Cardiac muscle cell (in vitro differentiated cells and primary cell): Measurements from ENCODE around the gene KCNV2. TPM values are rescaled to one million over a fixed set of nuclear protein-coding genes. Genes with fewer than 3 reads are reported as not detected.

Experiments used
- DNase-seq, 2 donors: peaks; one replicate each; pipeline versions ENCODE4 v3.0.0 to v3.0.0-alpha.2; 2010 to 2017; ENCODE audit warnings: low read depth in 1 of 2, low spot score in 1 of 2
- H3K27ac ChIP-seq: fragments of 200-600 bp; sonication (generic); 2 replicates; pipeline ENCODE4 v1.5.1; 2016
- H3K27me3 ChIP-seq: fragments of 200-600 bp; sonication (generic); 2 replicates; pipeline ENCODE4 v1.6.0; 2016; ENCODE audit warnings: control low read depth
- H3K36me3 ChIP-seq: fragments of 200-600 bp; sonication (generic); 2 replicates; pipeline ENCODE4 v1.5.1; 2016; ENCODE audit warnings: control low read depth
- H3K4me1 ChIP-seq: fragments of 200-600 bp; sonication (generic); 2 replicates; pipeline ENCODE4 v1.8.1; 2017; ENCODE audit warnings: low read depth, mild to moderate bottlenecking, mixed run types
- H3K4me3 ChIP-seq: fragments of 200-600 bp; sonication (generic); 2 replicates; pipeline ENCODE4 v1.5.1; 2016; ENCODE audit warnings: mild to moderate bottlenecking
- H3K9me3 ChIP-seq: fragments of 200-600 bp; sonication (generic); 2 replicates; pipeline ENCODE4 v1.5.1; 2017; ENCODE audit warnings: low read depth, mild to moderate bottlenecking, control low read depth
- CTCF ChIP-seq: IDR thresholded peaks from 2 replicates; pipeline ENCODE4 v1.5.1; 2012; ENCODE audit warnings: low read depth, mild to moderate bottlenecking, low read length
- polyA plus RNA-seq: library from polyadenylated mRNA; unstranded; fragments of >200 nt; fragmentation: Nextera tagmentation; extraction: Ambion mirVana; gene quantifications from 2 replicates; pipeline ENCODE4 v1.2.1, GENCODE V29; 2016
- total RNA-seq: library from RNA; depleted of rRNA; stranded (reverse); fragments of >200 nt; gene quantifications from 2 replicates; pipeline ENCODE4 v1.2.3, GENCODE V29; 2016

The KCNV2 gene
- total and polyA plus RNA-seq, 2 experiments from 2014 or later, result 0.49 TPM; not detected in 1

GRCh38 chr9:2758162-2758897 lies 41.0 kb downstream of the KCNV2 start:
- no peak for TF ChIP-seq CTCF
- no peaks in the 10 kb centered on the region for H3K36me3 ChIP-seq
- no peak for DNase-seq
- H3K27me3 ChIP-seq, result no peaks in the 10 kb centered on the region
- H3K27ac ChIP-seq, result no peak overlapping the region
- H3K9me3 ChIP-seq, result no peaks in the 10 kb centered on the region
- H3K4me3 ChIP-seq, result no peak overlapping the region
- no peaks in the 10 kb centered on the region for H3K4me1 ChIP-seq

GRCh38 chr9:2758898-2759510 lies 41.7 kb downstream of the KCNV2 start:
- peak in 1 of 2 donors; percentile 45 for DNase-seq
- Histone ChIP-seq H3K27ac (peak overlapping the region; percentile 23), H3K4me3 (no peak overlapping the region), H3K4me1 (no peaks in the 10 kb centered on the region), H3K36me3 (no peaks in the 10 kb centered on the region), H3K27me3 (no peaks in the 10 kb centered on the region), H3K9me3 (no peaks in the 10 kb centered on the region)
- no peak for TF ChIP-seq CTCF

GRCh38 chr9:2761424-2761823 lies 44.1 kb downstream of the KCNV2 start:
- Histone ChIP-seq H3K27me3 (no peaks in the 10 kb centered on the region), H3K27ac (no peak overlapping the region), H3K4me3 (no peak overlapping the region), H3K36me3 (no peaks in the 10 kb centered on the region), H3K9me3 (no peaks in the 10 kb centered on the region), H3K4me1 (peaks cover 8% of the 10 kb centered on the region)
- no peak for TF ChIP-seq CTCF
- DNase-seq, result no peak

GRCh38 chr9:2764353-2764752 lies 47.0 kb downstream of the KCNV2 start:
- Histone ChIP-seq H3K4me3 (no peak overlapping the region), H3K4me1 (peaks cover 8% of the 10 kb centered on the region), H3K9me3 (no peaks in the 10 kb centered on the region), H3K36me3 (no peaks in the 10 kb centered on the region), H3K27me3 (no peaks in the 10 kb centered on the region), H3K27ac (peak overlapping the region; percentile 40)
- DNase-seq, result no peak
- TF ChIP-seq CTCF, result no peak

GRCh38 chr9:2765250-2765880 lies 48.1 kb downstream of the KCNV2 start:
- Histone ChIP-seq H3K36me3 (no peaks in the 10 kb centered on the region), H3K27ac (peak overlapping the region; percentile 77), H3K4me3 (no peak overlapping the region), H3K27me3 (no peaks in the 10 kb centered on the region), H3K4me1 (peaks cover 8% of the 10 kb centered on the region), H3K9me3 (no peaks in the 10 kb centered on the region)
- DNase-seq, result no peak
- TF ChIP-seq CTCF, result no peak
